Endodermal cell (in vitro differentiated cells): Measurements from ENCODE around the gene MAP4K4. TPM values are rescaled to one million over a fixed set of nuclear protein-coding genes. Genes with fewer than 3 reads are reported as not detected.

Experiments
- DNase-seq: peaks from one replicate; pipeline ENCODE4 v3.0.0-alpha.2; 2017
- H3K27ac ChIP-seq: 2 replicates; pipeline ENCODE4 v1.5.1; 2013; ENCODE audit warnings: mild to moderate bottlenecking, low read depth, low read length, moderate library complexity
- H3K27me3 ChIP-seq: 2 replicates; pipeline ENCODE4 v1.6.1; 2013; ENCODE audit warnings: mild to moderate bottlenecking, low read length, moderate library complexity; ENCODE audit not compliant: insufficient read depth, control insufficient read depth, poor library complexity, severe bottlenecking
- H3K36me3 ChIP-seq: 2 replicates; pipeline ENCODE4 v1.7.0; 2013; ENCODE audit warnings: mild to moderate bottlenecking, low read length, moderate library complexity; ENCODE audit not compliant: control insufficient read depth, insufficient read depth
- H3K4me1 ChIP-seq: one replicate; pipeline ENCODE4 v1.7.0; 2013; ENCODE audit warnings: low read length; ENCODE audit not compliant: control insufficient read depth, insufficient read depth
- H3K4me3 ChIP-seq: 2 replicates; pipeline ENCODE4 v1.5.1; 2013; ENCODE audit warnings: mild to moderate bottlenecking, low read length, moderate library complexity
- H3K9ac ChIP-seq: 2 replicates; pipeline ENCODE4 v1.6.1; 2013; ENCODE audit warnings: mild to moderate bottlenecking, low read length, moderate library complexity; ENCODE audit not compliant: poor library complexity, severe bottlenecking; ENCODE audit errors: extremely low read depth
- H3K9me3 ChIP-seq: 2 replicates; pipeline ENCODE4 v1.6.1; 2013; ENCODE audit warnings: mild to moderate bottlenecking, low read length, moderate library complexity; ENCODE audit not compliant: control insufficient read depth
- H3K27ac Mint-ChIP-seq: 2 replicates; pipeline ENCODE4 v1.8.0; 2020; ENCODE audit warnings: mixed read lengths
- H3K27me3 Mint-ChIP-seq: 2 replicates; pipeline ENCODE4 v1.8.0; 2021; ENCODE audit warnings: mild to moderate bottlenecking, mixed read lengths; ENCODE audit not compliant: insufficient read depth
- H3K36me3 Mint-ChIP-seq: 2 replicates; pipeline ENCODE4 v1.8.0; 2020; ENCODE audit warnings: low read depth, mixed read lengths
- H3K4me1 Mint-ChIP-seq: 2 replicates; pipeline ENCODE4 v1.8.0; 2020; ENCODE audit warnings: mixed read lengths
- H3K4me3 Mint-ChIP-seq: 2 replicates; pipeline ENCODE4 v1.8.0; 2020; ENCODE audit warnings: mild to moderate bottlenecking, moderate library complexity, mixed read lengths
- H3K9me3 Mint-ChIP-seq: 2 replicates; pipeline ENCODE4 v1.8.0; 2020; ENCODE audit warnings: mild to moderate bottlenecking, mixed read lengths
- WGBS, 2 experiments: methylation state at CpG; one replicate each; pipeline versions ENCODE4 v1.1.5 to v1.1.7; 2013; ENCODE audit warnings: missing lambda C conversion rate in 2 of 2, mixed read lengths in 1 of 2; ENCODE audit not compliant: insufficient coverage in 1 of 2, insufficient read length in 1 of 2; 5-methylcytosine and 5-hydroxymethylcytosine counted together
- total RNA-seq, 2 donors: library from RNA; stranded (reverse); fragmentation: NEBNext Ultra II Directional in 1 of 2; extraction: Animal tissue kit (Norgen Biotek cat#: 25700) in 1 of 2; gene quantifications; 2 replicates in 1 of 2; 3 replicates in 1 of 2; pipeline ENCODE4 v1.2.1, GENCODE V29; 2021
- TF ChIP-seq, protein P1 (sequence below): fragments of 200-600 bp; sonication (generic); conservative IDR thresholded peaks from 2 replicates; pipeline ENCODE4 v1.5.0; 2021; ENCODE audit warnings: antibody characterized with exemption, mild to moderate bottlenecking

Gene MAP4K4
- total RNA-seq, 2 donors from 2014 or later: 130 to 142 TPM

DNA sequence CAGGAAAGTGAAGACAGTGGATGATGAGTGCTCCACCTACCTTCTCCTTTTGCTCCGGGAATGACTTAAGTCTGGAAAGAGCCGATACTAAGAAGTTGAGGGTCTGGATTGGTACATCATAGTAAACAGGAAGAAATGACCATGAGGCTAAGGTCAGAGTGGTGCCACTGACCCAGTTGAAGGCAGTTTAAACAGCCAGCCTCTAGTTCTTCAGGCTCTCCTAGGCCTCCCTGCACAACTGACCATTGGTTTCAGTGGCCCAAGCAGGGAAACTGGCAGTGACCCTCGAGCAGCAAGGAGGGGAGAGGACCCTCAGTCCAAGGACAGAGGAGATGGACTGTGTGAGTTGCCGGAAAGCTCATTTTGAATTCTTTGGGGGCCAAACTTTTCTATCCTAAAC lies 119.1 kb downstream of the MAP4K4 start:
- H3K9me3 Mint-ChIP-seq: no peaks in the 10 kb centered on the region
- no peaks in the 10 kb centered on the region for H3K27me3 ChIP-seq
- no peak overlapping the region for H3K9ac ChIP-seq
- TF ChIP-seq, protein P1, sequence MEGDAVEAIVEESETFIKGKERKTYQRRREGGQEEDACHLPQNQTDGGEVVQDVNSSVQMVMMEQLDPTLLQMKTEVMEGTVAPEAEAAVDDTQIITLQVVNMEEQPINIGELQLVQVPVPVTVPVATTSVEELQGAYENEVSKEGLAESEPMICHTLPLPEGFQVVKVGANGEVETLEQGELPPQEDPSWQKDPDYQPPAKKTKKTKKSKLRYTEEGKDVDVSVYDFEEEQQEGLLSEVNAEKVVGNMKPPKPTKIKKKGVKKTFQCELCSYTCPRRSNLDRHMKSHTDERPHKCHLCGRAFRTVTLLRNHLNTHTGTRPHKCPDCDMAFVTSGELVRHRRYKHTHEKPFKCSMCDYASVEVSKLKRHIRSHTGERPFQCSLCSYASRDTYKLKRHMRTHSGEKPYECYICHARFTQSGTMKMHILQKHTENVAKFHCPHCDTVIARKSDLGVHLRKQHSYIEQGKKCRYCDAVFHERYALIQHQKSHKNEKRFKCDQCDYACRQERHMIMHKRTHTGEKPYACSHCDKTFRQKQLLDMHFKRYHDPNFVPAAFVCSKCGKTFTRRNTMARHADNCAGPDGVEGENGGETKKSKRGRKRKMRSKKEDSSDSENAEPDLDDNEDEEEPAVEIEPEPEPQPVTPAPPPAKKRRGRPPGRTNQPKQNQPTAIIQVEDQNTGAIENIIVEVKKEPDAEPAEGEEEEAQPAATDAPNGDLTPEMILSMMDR: no peak
- peaks cover 7% of the 10 kb centered on the region for H3K36me3 Mint-ChIP-seq
- H3K4me3 Mint-ChIP-seq: no peak overlapping the region
- H3K4me1 Mint-ChIP-seq: peaks cover 55% of the 10 kb centered on the region
- H3K4me3 ChIP-seq: no peak overlapping the region
- peaks cover 10% of the 10 kb centered on the region for H3K4me1 ChIP-seq
- H3K27ac ChIP-seq: no peak overlapping the region
- no peaks in the 10 kb centered on the region for H3K36me3 ChIP-seq
- DNase-seq: no peak
- H3K9me3 ChIP-seq: no peaks in the 10 kb centered on the region
- H3K27me3 Mint-ChIP-seq: no peaks in the 10 kb centered on the region
- 91 to 100% methylated on average over 2 to 3 of the region's 4 CpGs for WGBS, 2 experiments
- H3K27ac Mint-ChIP-seq: peak overlapping the region; percentile 4

DNA sequence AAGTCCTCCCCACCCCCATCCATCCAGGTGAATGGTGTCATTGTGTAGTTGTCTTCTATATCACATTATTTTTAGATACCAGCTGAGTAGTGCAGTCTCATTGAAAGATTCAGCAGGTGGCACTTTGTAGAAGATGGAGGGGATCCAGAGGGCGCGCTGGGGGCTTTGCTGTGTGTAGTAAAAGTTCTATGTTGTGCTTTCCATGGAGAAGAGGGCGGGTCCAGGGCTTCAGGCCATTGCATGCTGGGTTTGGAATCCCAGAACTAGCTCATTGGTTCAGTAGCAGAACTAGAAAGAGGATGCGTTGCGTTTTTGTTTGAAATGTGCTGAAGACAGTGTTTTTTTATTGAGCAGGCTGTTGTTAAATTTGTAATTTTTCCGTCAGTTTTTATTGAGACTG lies 120.0 kb downstream of the MAP4K4 start:
- Histone ChIP-seq H3K4me1 (peaks cover 10% of the 10 kb centered on the region), H3K4me3 (no peak overlapping the region), H3K27me3 (no peaks in the 10 kb centered on the region), H3K9ac (no peak overlapping the region), H3K9me3 (no peaks in the 10 kb centered on the region), H3K36me3 (no peaks in the 10 kb centered on the region), H3K27ac (no peak overlapping the region)
- no peaks in the 10 kb centered on the region for H3K9me3 Mint-ChIP-seq
- peaks cover 2% of the 10 kb centered on the region for H3K36me3 Mint-ChIP-seq
- WGBS, 2 experiments: 90 to 93% methylated on average over 6 of the region's 6 CpGs
- no peaks in the 10 kb centered on the region for H3K27me3 Mint-ChIP-seq
- H3K27ac Mint-ChIP-seq: no peak overlapping the region
- no peak overlapping the region for H3K4me3 Mint-ChIP-seq
- TF ChIP-seq, protein P1: no peak
- peaks cover 55% of the 10 kb centered on the region for H3K4me1 Mint-ChIP-seq
- DNase-seq: no peak

DNA sequence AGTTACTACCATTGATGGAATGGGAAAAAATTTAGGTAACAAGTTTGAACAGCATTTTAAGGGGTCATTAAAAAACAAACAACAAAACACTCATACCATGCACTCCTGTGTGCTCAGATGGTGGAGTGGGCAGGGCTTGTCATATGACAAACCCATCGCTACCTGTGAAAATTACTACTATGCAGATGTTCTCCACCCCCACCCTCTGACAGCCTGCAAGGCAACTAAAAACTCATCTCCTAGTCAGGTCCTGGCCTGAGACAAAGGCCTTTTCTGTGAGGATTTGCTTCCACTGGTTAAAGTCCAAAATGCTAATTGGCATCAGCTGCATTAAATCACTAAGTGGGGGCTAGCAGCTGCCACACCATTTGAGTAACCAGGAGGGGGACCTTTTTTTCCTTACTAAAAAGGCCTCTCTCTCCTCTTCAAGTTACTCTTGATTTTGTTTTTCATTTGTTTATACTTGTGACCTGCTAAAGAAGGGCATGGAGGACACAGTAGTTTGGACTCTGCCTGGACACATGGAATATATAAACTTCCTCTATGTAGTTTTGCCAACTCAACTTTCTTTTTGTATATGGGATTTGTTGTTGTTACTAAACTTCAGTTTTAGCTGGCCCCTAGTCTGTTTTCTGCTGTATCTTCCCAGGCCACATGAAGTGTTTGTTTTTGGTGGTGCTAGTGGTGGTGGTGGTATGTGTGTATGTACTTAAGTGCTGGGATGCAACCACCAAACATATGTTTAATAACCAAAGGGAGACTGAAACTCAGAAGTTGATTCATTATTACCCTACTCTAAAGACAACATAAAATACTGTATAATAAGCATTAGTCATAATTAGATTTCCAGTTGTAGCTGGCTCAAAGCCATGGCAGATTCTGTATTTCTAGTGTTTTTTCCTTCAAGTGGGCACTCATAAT lies 121.3 kb downstream of the MAP4K4 start:
- Mint-ChIP-seq H3K27me3 (no peaks in the 10 kb centered on the region), H3K27ac (peak overlapping the region; percentile 76), H3K9me3 (no peaks in the 10 kb centered on the region), H3K4me1 (peaks cover 56% of the 10 kb centered on the region), H3K4me3 (peak overlapping the region; percentile 25), H3K36me3 (no peaks in the 10 kb centered on the region)
- Histone ChIP-seq H3K4me3 (peak overlapping the region; percentile 54), H3K9ac (no peak overlapping the region), H3K9me3 (no peaks in the 10 kb centered on the region), H3K27me3 (no peaks in the 10 kb centered on the region), H3K27ac (no peak overlapping the region), H3K36me3 (peaks cover 3% of the 10 kb centered on the region), H3K4me1 (peaks cover 10% of the 10 kb centered on the region)
- TF ChIP-seq, protein P1: no peak
- WGBS, 2 experiments: 86% methylated on average over 1 of the region's 1 CpG; no CpG with 5 or more reads in 1 of the 2 experiments
- no peak for DNase-seq
